SU-DHL-6 (cell line): ENCODE data around the gene FGF6.

Source experiments
- H2AFZ ChIP-seq: fragments of 200-600 bp; sonication (generic); 2 replicates; pipeline ENCODE4 v1.6.1; 2014; ENCODE audit warnings: low read depth, mild to moderate bottlenecking, moderate library complexity, mixed read lengths, antibody characterized with exemption, low read length; ENCODE audit not compliant: severe bottlenecking
- H3F3A ChIP-seq: fragments of 200-600 bp; shearing (Covaris generic); 2 replicates; pipeline ENCODE4 v1.6.0; 2016; ENCODE audit warnings: antibody characterized with exemption, mild to moderate bottlenecking; ENCODE audit not compliant: insufficient read depth
- H3K27ac ChIP-seq: fragments of 200-600 bp; sonication (generic); 2 replicates; pipeline ENCODE4 v1.5.1; 2016; ENCODE audit warnings: low read depth, mild to moderate bottlenecking, low read length, moderate library complexity, mixed read lengths
- H3K27me3 ChIP-seq: fragments of 200-600 bp; sonication (generic), shearing (Covaris generic); 2 replicates; pipeline ENCODE4 v1.6.0; 2014; ENCODE audit warnings: mild to moderate bottlenecking, low read length
- H3K36me3 ChIP-seq: fragments of 200-600 bp; sonication (generic); 2 replicates; pipeline ENCODE4 v1.6.1; 2014; ENCODE audit warnings: mild to moderate bottlenecking, low read length, mixed read lengths
- H3K4me2 ChIP-seq: fragments of 300-600, 200-600 bp; shearing (Covaris generic), sonication (generic); 2 replicates; pipeline ENCODE4 v1.6.0; 2014; ENCODE audit warnings: low read length, low read depth, mild to moderate bottlenecking; ENCODE audit not compliant: poor library complexity, severe bottlenecking
- H3K4me3 ChIP-seq: fragments of 200-600 bp; sonication (generic); 2 replicates; pipeline ENCODE4 v1.5.1; 2014; ENCODE audit warnings: antibody characterized with exemption, low read length, mild to moderate bottlenecking, mixed read lengths; ENCODE audit not compliant: insufficient read depth, poor library complexity, severe bottlenecking
- H3K79me2 ChIP-seq: fragments of 200-600 bp; sonication (generic); 2 replicates; pipeline ENCODE4 v1.6.1; 2014; ENCODE audit warnings: mild to moderate bottlenecking, low read length, moderate library complexity; ENCODE audit not compliant: insufficient read depth
- H3K9ac ChIP-seq: fragments of 200-600 bp; sonication (generic); 2 replicates; pipeline ENCODE4 v1.7.0; 2014; ENCODE audit warnings: mild to moderate bottlenecking, low read length
- H3K9me2 ChIP-seq: fragments of 200-600 bp; sonication (generic); replicated peaks from 2 replicates; pipeline ENCODE4 v1.6.1; 2014; ENCODE audit warnings: low read length; ENCODE audit not compliant: insufficient read depth
- H3K9me3 ChIP-seq: fragments of 200-600 bp; sonication (generic); 2 replicates; pipeline ENCODE4 v1.6.1; 2014; ENCODE audit warnings: low read length, mixed read lengths; ENCODE audit not compliant: insufficient read depth
- H4K20me1 ChIP-seq: fragments of 200-600 bp; sonication (generic); 2 replicates; pipeline ENCODE4 v1.6.1; 2014; ENCODE audit warnings: low read depth, mild to moderate bottlenecking, antibody characterized with exemption, low read length, moderate library complexity, mixed read lengths
- CTCF ChIP-seq: fragments of 200-600 bp; sonication (generic); IDR thresholded peaks from one replicate; pipeline ENCODE4 v1.5.1; 2017; ENCODE audit warnings: antibody characterized with exemption, mild to moderate bottlenecking, low read length, moderate library complexity; ENCODE audit not compliant: insufficient read depth, poor library complexity, severe bottlenecking
- EZH2phosphoT487 ChIP-seq: fragments of 200-600 bp; sonication (generic), shearing (Covaris generic); conservative IDR thresholded peaks from 2 replicates; pipeline ENCODE4 v1.6.1; 2018; ENCODE audit warnings: mild to moderate bottlenecking, antibody characterized with exemption, low read length, moderate library complexity, mixed read lengths

The FGF6 gene

GRCh38 chr12:4447151-4447550 is 1.5 kb upstream of the FGF6 start:
- H4K20me1 ChIP-seq, result no peaks in the 10 kb centered on the region
- no peak overlapping the region for H3K4me3 ChIP-seq
- no peaks in the 10 kb centered on the region for H3K9me2 ChIP-seq
- no peaks in the 10 kb centered on the region for H3K36me3 ChIP-seq
- no peak overlapping the region for H3K4me2 ChIP-seq
- H3K27ac ChIP-seq, result no peak overlapping the region
- no peaks in the 10 kb centered on the region for H3K27me3 ChIP-seq
- no peaks in the 10 kb centered on the region for H3F3A ChIP-seq
- H3K9me3 ChIP-seq, result no peaks in the 10 kb centered on the region
- TF ChIP-seq EZH2phosphoT487 (no peak), CTCF (no peak)
- H3K9ac ChIP-seq, result no peak overlapping the region
- H3K79me2 ChIP-seq, result no peaks in the 10 kb centered on the region
- no peak overlapping the region for H2AFZ ChIP-seq

GRCh38 chr12:4446335-4446734 is 720 bp upstream of the FGF6 start:
- H4K20me1 ChIP-seq, result no peaks in the 10 kb centered on the region
- H3K9me2 ChIP-seq, result no peaks in the 10 kb centered on the region
- H3F3A ChIP-seq, result no peaks in the 10 kb centered on the region
- H3K9ac ChIP-seq, result no peak overlapping the region
- H3K79me2 ChIP-seq, result no peaks in the 10 kb centered on the region
- H3K27me3 ChIP-seq, result no peaks in the 10 kb centered on the region
- H3K4me2 ChIP-seq, result no peak overlapping the region
- no peaks in the 10 kb centered on the region for H3K36me3 ChIP-seq
- H3K4me3 ChIP-seq, result no peak overlapping the region
- H2AFZ ChIP-seq, result no peak overlapping the region
- H3K27ac ChIP-seq, result no peak overlapping the region
- TF ChIP-seq EZH2phosphoT487, result no peak
- TF ChIP-seq CTCF, result no peak
- H3K9me3 ChIP-seq, result no peaks in the 10 kb centered on the region

DNA sequence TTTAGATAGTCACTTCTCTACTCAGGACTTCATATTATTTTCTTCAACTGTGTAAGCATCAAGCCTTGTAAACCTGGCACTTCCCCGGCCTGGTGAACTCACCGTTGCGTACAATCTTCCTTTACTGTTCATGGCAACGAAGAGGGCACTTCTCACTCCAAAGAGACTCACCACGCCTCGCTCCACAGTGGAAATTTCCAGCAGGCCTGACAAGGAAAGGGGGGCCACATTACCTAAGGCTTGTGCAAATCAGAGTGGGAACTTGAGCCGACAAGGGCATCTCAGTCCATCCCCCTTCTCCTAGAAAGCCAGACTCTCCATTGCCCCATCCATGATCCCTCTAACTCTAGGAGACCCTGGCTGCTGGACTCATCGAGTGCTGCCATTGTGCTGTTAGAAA is 1.6 kb downstream of the FGF6 start:
- TF ChIP-seq EZH2phosphoT487, result no peak
- Histone ChIP-seq H3K27me3 (no peaks in the 10 kb centered on the region), H2AFZ (no peak overlapping the region), H3K79me2 (no peaks in the 10 kb centered on the region), H3K9me2 (no peaks in the 10 kb centered on the region), H3K4me2 (no peak overlapping the region), H3F3A (no peaks in the 10 kb centered on the region), H3K27ac (no peak overlapping the region), H3K9me3 (no peaks in the 10 kb centered on the region), H3K9ac (no peak overlapping the region), H4K20me1 (no peaks in the 10 kb centered on the region), H3K36me3 (no peaks in the 10 kb centered on the region), H3K4me3 (no peak overlapping the region)

- Histone ChIP-seq H3K4me3 (no peak overlapping the region), H3K4me2 (no peak overlapping the region), H3K79me2 (no peaks in the 10 kb centered on the region), H3K27ac (no peak overlapping the region), H3K27me3 (no peaks in the 10 kb centered on the region), H3K36me3 (no peaks in the 10 kb centered on the region), H3K9me3 (no peaks in the 10 kb centered on the region), H3K9ac (no peak overlapping the region), H3F3A (no peaks in the 10 kb centered on the region), H3K9me2 (no peaks in the 10 kb centered on the region), H4K20me1 (no peaks in the 10 kb centered on the region), H2AFZ (no peak overlapping the region)
- TF ChIP-seq EZH2phosphoT487 (no peak), CTCF (no peak)
Measured at GRCh38 chr12:4443616-4444015, 2.0 kb downstream of the FGF6 start.
